Fibroblast of villous mesenchyme (primary cell): ENCODE data around the gene GNB4. TPM values are rescaled to one million over a fixed set of nuclear protein-coding genes. Genes with fewer than 3 reads are reported as not detected.

Experiments
- DNase-seq: peaks from one replicate; pipeline ENCODE4 v3.0.0-alpha.2; 2010; ENCODE audit warnings: low read depth
- H3K4me3 ChIP-seq: 2 replicates; pipeline ENCODE4 v1.5.1; 2011; ENCODE audit warnings: low read depth, mild to moderate bottlenecking, low read length
- CTCF ChIP-seq: IDR thresholded peaks from 2 replicates; pipeline ENCODE4 v1.5.1; 2012; ENCODE audit warnings: low read depth, mild to moderate bottlenecking, low read length; ENCODE audit not compliant: insufficient read depth
- total RNA-seq: library from RNA; depleted of rRNA; stranded (reverse); fragments of >200 nt; gene quantifications from 2 replicates; pipeline ENCODE4 v1.2.3, GENCODE V29; 2012

The GNB4 gene
- total RNA-seq, 1 donor: 87.2 TPM

GRCh38 chr3:179410999-179411398 lies 40.3 kb downstream of the GNB4 start:
- DNase-seq: no peak
- no peak for TF ChIP-seq CTCF
- no peak overlapping the region for H3K4me3 ChIP-seq

GRCh38 chr3:179410331-179410730 lies 40.9 kb downstream of the GNB4 start:
- no peak for DNase-seq
- no peak for TF ChIP-seq CTCF
- no peak overlapping the region for H3K4me3 ChIP-seq

- TF ChIP-seq CTCF: no peak
- no peak for DNase-seq
- H3K4me3 ChIP-seq: no peak overlapping the region
Observed at GRCh38 chr3:179404307-179404706, 47.0 kb downstream of the GNB4 start.

GRCh38 chr3:179402963-179403362 lies 48.3 kb downstream of the GNB4 start:
- no peak overlapping the region for H3K4me3 ChIP-seq
- DNase-seq: no peak
- TF ChIP-seq CTCF: no peak

GRCh38 chr3:179401561-179401960 lies 49.7 kb downstream of the GNB4 start:
- no peak for DNase-seq
- no peak overlapping the region for H3K4me3 ChIP-seq
- TF ChIP-seq CTCF: no peak

GRCh38 chr3:179398574-179399231 lies 52.6 kb downstream of the GNB4 start:
- TF ChIP-seq CTCF: no peak

GRCh38 chr3:179391906-179392305 lies 59.4 kb downstream of the GNB4 start:
- TF ChIP-seq CTCF: no peak
- no peak overlapping the region for H3K4me3 ChIP-seq
- no peak for DNase-seq

More at GRCh38 chr3:179398574-179399231, 52.6 kb downstream of the GNB4 start:
- no peak overlapping the region for H3K4me3 ChIP-seq
- no peak for DNase-seq
